CD14-positive monocyte (primary cell): ENCODE results near the gene DDO. TPM values are rescaled to one million over a fixed set of nuclear protein-coding genes. Genes with fewer than 3 reads are reported as not detected.

Experiments
- DNase-seq, 3 donors: peaks; one replicate each; pipeline ENCODE4 v3.0.0-alpha.2; 2011 to 2022
- H2AFZ ChIP-seq: 2 replicates; pipeline ENCODE4 v1.6.0; 2012; ENCODE audit warnings: mild to moderate bottlenecking, low read depth, low read length, inconsistent platforms; ENCODE audit not compliant: insufficient read depth, poor library complexity, severe bottlenecking
- H3K27ac ChIP-seq, 2 donors: 1 replicate in 1 of 2; 2 replicates in 1 of 2; pipeline ENCODE4 v1.5.1; 2012 to 2013; ENCODE audit warnings: low read length in 2 of 2, control low read depth in 1 of 2, inconsistent platforms in 1 of 2, low read depth in 1 of 2, mild to moderate bottlenecking in 1 of 2
- H3K27me3 ChIP-seq, 2 donors: one replicate each; pipeline versions ENCODE4 v1.6.0 to v1.6.1; 2011 to 2013; ENCODE audit warnings: low read length in 2 of 2; ENCODE audit not compliant: control insufficient read depth in 2 of 2, insufficient read depth in 2 of 2
- H3K36me3 ChIP-seq, 2 donors: replicated peaks in 1 of 2; 1 replicate in 1 of 2; 2 replicates in 1 of 2; pipeline versions ENCODE4 v1.5.1 to v1.6.1; 2012 to 2013; ENCODE audit warnings: low read length in 2 of 2, control low read depth in 1 of 2, inconsistent platforms in 1 of 2, mild to moderate bottlenecking in 1 of 2; ENCODE audit not compliant: insufficient read depth in 2 of 2, control insufficient read depth in 1 of 2
- H3K4me1 ChIP-seq, 2 donors: 1 replicate in 1 of 2; 2 replicates in 1 of 2; pipeline versions ENCODE4 v1.5.1 to v1.6.1; 2012 to 2013; ENCODE audit warnings: low read length in 2 of 2, control low read depth in 1 of 2, inconsistent platforms in 1 of 2, mild to moderate bottlenecking in 1 of 2, moderate library complexity in 1 of 2; ENCODE audit not compliant: insufficient read depth in 2 of 2, control insufficient read depth in 1 of 2
- H3K4me2 ChIP-seq: replicated peaks from 2 replicates; pipeline ENCODE3; 2012; ENCODE audit warnings: low read length, moderate library complexity, mild to moderate bottlenecking; ENCODE audit not compliant: poor library complexity, severe bottlenecking; ENCODE audit errors: extremely low read depth
- H3K4me3 ChIP-seq, 3 experiments: fragments of 200-600 bp in 1 of 3; sonication (generic) in 1 of 3; replicated peaks in 1 of 3; 1 replicate in 2 of 3; 2 replicates in 1 of 3; pipeline ENCODE4 v1.5.1; 2011 to 2013; ENCODE audit warnings: low read length in 3 of 3, mild to moderate bottlenecking in 3 of 3, control low read depth in 2 of 3, low read depth in 2 of 3, inconsistent platforms in 1 of 3, moderate library complexity in 1 of 3
- H3K79me2 ChIP-seq: 2 replicates; pipeline ENCODE4 v1.6.0; 2012; ENCODE audit warnings: mild to moderate bottlenecking, control low read depth, inconsistent platforms, low read length, moderate library complexity; ENCODE audit not compliant: insufficient read depth
- H3K9ac ChIP-seq: 2 replicates; pipeline ENCODE4 v1.6.0; 2017; ENCODE audit warnings: low read length, mild to moderate bottlenecking; ENCODE audit not compliant: insufficient read depth, poor library complexity, severe bottlenecking
- H3K9me3 ChIP-seq, 2 donors: replicated peaks in 1 of 2; 1 replicate in 1 of 2; 2 replicates in 1 of 2; pipeline versions ENCODE4 v1.5.1 to v1.6.1; 2012 to 2013; ENCODE audit warnings: low read length in 2 of 2, control low read depth in 1 of 2; ENCODE audit not compliant: control insufficient read depth in 1 of 2, insufficient read depth in 1 of 2
- H4K20me1 ChIP-seq: 2 replicates; pipeline ENCODE4 v1.6.0; 2012; ENCODE audit warnings: mild to moderate bottlenecking, low read length, control low read depth, moderate library complexity; ENCODE audit not compliant: insufficient read depth
- H3K27ac Mint-ChIP-seq, 7 donors: one replicate each; pipeline ENCODE4 v1.8.0; 2020; ENCODE audit warnings: mild to moderate bottlenecking in 7 of 7, mixed read lengths in 7 of 7, moderate library complexity in 6 of 7, inconsistent platforms in 2 of 7
- H3K27me3 Mint-ChIP-seq, 3 donors: one replicate each; pipeline ENCODE4 v1.8.0; 2021 to 2022; ENCODE audit warnings: low read depth in 3 of 3, mild to moderate bottlenecking in 3 of 3, mixed read lengths in 3 of 3, moderate library complexity in 3 of 3, inconsistent platforms in 1 of 3
- H3K36me3 Mint-ChIP-seq, 2 donors: one replicate each; pipeline ENCODE4 v1.8.0; 2020; ENCODE audit warnings: mixed read lengths in 2 of 2, inconsistent platforms in 1 of 2, mild to moderate bottlenecking in 1 of 2
- H3K4me1 Mint-ChIP-seq: one replicate; pipeline ENCODE4 v1.8.0; 2020; ENCODE audit warnings: mild to moderate bottlenecking, mixed read lengths
- H3K4me3 Mint-ChIP-seq, 2 donors: one replicate each; pipeline ENCODE4 v1.8.0; 2020; ENCODE audit warnings: mild to moderate bottlenecking in 2 of 2, mixed read lengths in 2 of 2, moderate library complexity in 1 of 2
- H3K9me3 Mint-ChIP-seq, 7 donors: one replicate each; pipeline ENCODE4 v1.8.0; 2020 to 2022; ENCODE audit warnings: mixed read lengths in 7 of 7, mild to moderate bottlenecking in 6 of 7, moderate library complexity in 6 of 7, inconsistent platforms in 2 of 7
- CTCF ChIP-seq: fragments of 200-600 bp; IDR thresholded peaks from one replicate; pipeline ENCODE4 v1.8.0; 2022; ENCODE audit warnings: antibody characterized with exemption, mild to moderate bottlenecking
- WGBS: methylation state at CpG from one replicate; pipeline ENCODE4 v1.1.5; 2013; ENCODE audit warnings: missing lambda C conversion rate; ENCODE audit not compliant: insufficient coverage; 5-methylcytosine and 5-hydroxymethylcytosine counted together
- intact Hi-C, 2 donors: fragments of 100-400 bp; cut with micrococcal nuclease; formaldehyde crosslinking; loops; one replicate each; pipeline versions ENCODE4 v1.15.0 to v1.15.1; 2023
- polyA plus RNA-seq, 3 donors: library from polyadenylated mRNA; depleted of rRNA in 1 of 3; unstranded in 2 of 3; stranded (reverse) in 1 of 3; fragments of 300-500 nt in 2 of 3; fragments of >200 nt in 1 of 3; fragmentation: Illumina TruSeq in 2 of 3; gene quantifications; 1 replicate in 2 of 3; 2 replicates in 1 of 3; pipeline ENCODE4 v1.2.3, GENCODE V29; 2012 to 2021

The DDO gene
- polyA plus RNA-seq, 3 donors, result 0.24 to 2.2 (median 0.95) TPM

- H3K9ac ChIP-seq, result no peak overlapping the region
- no peaks in the 10 kb centered on the region for H3K4me1 ChIP-seq
- H4K20me1 ChIP-seq, result no peaks in the 10 kb centered on the region
- no peak overlapping the region for H2AFZ ChIP-seq
- TF ChIP-seq CTCF, result no peak
- H3K27ac Mint-ChIP-seq, result no peak overlapping the region
- no peak overlapping the region for H3K4me2 ChIP-seq
- H3K9me3 ChIP-seq, result no peaks in the 10 kb centered on the region
- H3K4me3 ChIP-seq, result no peak overlapping the region
- H3K27ac ChIP-seq, result no peak overlapping the region
- DNase-seq, result no peak
- H3K36me3 Mint-ChIP-seq, result peaks cover 2 to 5% of the 10 kb centered on the region in 2 donors
- WGBS, result no CpG with 5 or more reads among the region's 2 CpGs
- H3K4me1 Mint-ChIP-seq, result peaks cover 2% of the 10 kb centered on the region
- intact Hi-C loops, result loop anchor here in 1 of 2 donors (5.0 to 10.0 kb wide), 2 partner anchors 356 to 863 kb away; no protein-coding TSS in a partner anchor
- no peaks in the 10 kb centered on the region for H3K27me3 ChIP-seq
- no peaks in the 10 kb centered on the region for H3K79me2 ChIP-seq
- peaks cover 0 to 2% (median 2%) of the 10 kb centered on the region in 3 donors for H3K27me3 Mint-ChIP-seq
- no peak overlapping the region for H3K4me3 Mint-ChIP-seq
- H3K36me3 ChIP-seq, result no peaks in the 10 kb centered on the region
- H3K9me3 Mint-ChIP-seq, result no peaks in the 10 kb centered on the region
Observed at GRCh38 chr6:110390404-110390803, 25.0 kb downstream of the DDO start.

GRCh38 chr6:110389689-110390382 lies 25.5 kb downstream of the DDO start:
- Histone ChIP-seq H3K79me2 (no peaks in the 10 kb centered on the region), H2AFZ (no peak overlapping the region), H3K36me3 (no peaks in the 10 kb centered on the region), H3K9ac (no peak overlapping the region), H4K20me1 (no peaks in the 10 kb centered on the region), H3K4me1 (no peaks in the 10 kb centered on the region), H3K4me2 (no peak overlapping the region), H3K4me3 (no peak overlapping the region), H3K27me3 (no peaks in the 10 kb centered on the region), H3K9me3 (no peaks in the 10 kb centered on the region), H3K27ac (no peak overlapping the region)
- Mint-ChIP-seq H3K27me3 (peaks cover 0 to 2% (median 2%) of the 10 kb centered on the region in 3 donors), H3K27ac (no peak overlapping the region), H3K4me1 (peaks cover 2% of the 10 kb centered on the region), H3K4me3 (no peak overlapping the region), H3K9me3 (no peaks in the 10 kb centered on the region), H3K36me3 (peaks cover 0 to 2% of the 10 kb centered on the region in 2 donors)
- intact Hi-C loops, result loop anchor here in 1 of 2 donors (5.0 to 10.0 kb wide), 3 partner anchors 355 to 863 kb away; no protein-coding TSS in a partner anchor
- WGBS, result 40% methylated on average over 3 of the region's 4 CpGs
- no peak for TF ChIP-seq CTCF
- DNase-seq, result no peak
